ENCODE measurements around the gene TMEM192.
"Not testable (repeated sequence)": the region's sequence is repeated elsewhere in the genome, so short reads cannot be mapped to it uniquely, and the experiment has no call there.

Gene TMEM192

GRCh38 chr4:165112368-165113121, at the start of gene TMEM192:
TSS of gene TMEM192 (minus strand) at chr4:165112860. CDS start at chr4:165112773, 87 bp downstream.
- DNase-seq (ENCODE audit: low read depth) = peak; percentile 93

- no peak for DNase-seq (ENCODE audit: low read depth)
These were observed 46.1 kb upstream of the TMEM192 start for GRCh38 chr4:165158762-165159161.

- DNase-seq (ENCODE audit: low read depth) = no peak
These were observed 44.2 kb upstream of the TMEM192 start for GRCh38 chr4:165156906-165157305.

- no peak for DNase-seq (ENCODE audit: low read depth)
These were observed 41.8 kb upstream of the TMEM192 start for GRCh38 chr4:165154482-165154881.

- DNase-seq (ENCODE audit: low read depth) = peak; percentile 14
These were observed 39.9 kb upstream of the TMEM192 start for GRCh38 chr4:165152527-165152926.

- DNase-seq (ENCODE audit: low read depth) = peak; percentile 20
These were observed 39.1 kb upstream of the TMEM192 start for GRCh38 chr4:165151734-165152133.

GRCh38 chr4:165150545-165150944, 37.9 kb upstream of the TMEM192 start:
- DNase-seq (ENCODE audit: low read depth) = no peak

GRCh38 chr4:165138843-165139242, 26.2 kb upstream of the TMEM192 start:
- DNase-seq (ENCODE audit: low read depth) = no peak

GRCh38 chr4:165137205-165137604, 24.5 kb upstream of the TMEM192 start:
- DNase-seq (ENCODE audit: low read depth) = no peak

GRCh38 chr4:165136529-165136928, 23.9 kb upstream of the TMEM192 start:
- no peak for DNase-seq (ENCODE audit: low read depth)

GRCh38 chr4:165133150-165133549, 20.5 kb upstream of the TMEM192 start:
- DNase-seq (ENCODE audit: low read depth) = no peak

- DNase-seq (ENCODE audit: low read depth) = peak; percentile 44
These were observed 18.7 kb upstream of the TMEM192 start for GRCh38 chr4:165131247-165131832.

- DNase-seq (ENCODE audit: low read depth) = no peak
These were observed 17.3 kb upstream of the TMEM192 start for GRCh38 chr4:165129924-165130323.

GRCh38 chr4:165125869-165126499, 13.3 kb upstream of the TMEM192 start:
- DNase-seq (ENCODE audit: low read depth) = not testable (repeated sequence)

GRCh38 chr4:165124488-165124887, 11.8 kb upstream of the TMEM192 start:
- DNase-seq (ENCODE audit: low read depth) = no peak

- DNase-seq (ENCODE audit: low read depth) = no peak
These were observed 5.7 kb upstream of the TMEM192 start for GRCh38 chr4:165118256-165118909.

- no peak for DNase-seq (ENCODE audit: low read depth)
These were observed 2.6 kb upstream of the TMEM192 start for GRCh38 chr4:165115301-165115700.

GRCh38 chr4:165111906-165112367, 723 bp downstream of the TMEM192 start:
- DNase-seq (ENCODE audit: low read depth) = no peak

- no peak for DNase-seq (ENCODE audit: low read depth)
These were observed 6.1 kb downstream of the TMEM192 start for GRCh38 chr4:165106518-165106917.

GRCh38 chr4:165101641-165102040, 11.0 kb downstream of the TMEM192 start:
- no peak for DNase-seq (ENCODE audit: low read depth)

- DNase-seq (ENCODE audit: low read depth) = peak; percentile 42
These were observed 15.9 kb downstream of the TMEM192 start for GRCh38 chr4:165096776-165097175.

GRCh38 chr4:165095291-165095690, 17.4 kb downstream of the TMEM192 start:
- DNase-seq (ENCODE audit: low read depth) = no peak

GRCh38 chr4:165094873-165095272, 17.8 kb downstream of the TMEM192 start:
- DNase-seq (ENCODE audit: low read depth) = no peak
